ENCODE results near the gene PLXDC1. TPM values are rescaled to one million over a fixed set of nuclear protein-coding genes. Genes with fewer than 3 reads are reported as not detected.

PLXDC1 gene
- total and polyA plus RNA-seq, 2 of the 8 experiments (the other 6 are each of a cell fraction or from before 2014, with no cell fraction given): 4.1 to 14.6 TPM

DNA sequence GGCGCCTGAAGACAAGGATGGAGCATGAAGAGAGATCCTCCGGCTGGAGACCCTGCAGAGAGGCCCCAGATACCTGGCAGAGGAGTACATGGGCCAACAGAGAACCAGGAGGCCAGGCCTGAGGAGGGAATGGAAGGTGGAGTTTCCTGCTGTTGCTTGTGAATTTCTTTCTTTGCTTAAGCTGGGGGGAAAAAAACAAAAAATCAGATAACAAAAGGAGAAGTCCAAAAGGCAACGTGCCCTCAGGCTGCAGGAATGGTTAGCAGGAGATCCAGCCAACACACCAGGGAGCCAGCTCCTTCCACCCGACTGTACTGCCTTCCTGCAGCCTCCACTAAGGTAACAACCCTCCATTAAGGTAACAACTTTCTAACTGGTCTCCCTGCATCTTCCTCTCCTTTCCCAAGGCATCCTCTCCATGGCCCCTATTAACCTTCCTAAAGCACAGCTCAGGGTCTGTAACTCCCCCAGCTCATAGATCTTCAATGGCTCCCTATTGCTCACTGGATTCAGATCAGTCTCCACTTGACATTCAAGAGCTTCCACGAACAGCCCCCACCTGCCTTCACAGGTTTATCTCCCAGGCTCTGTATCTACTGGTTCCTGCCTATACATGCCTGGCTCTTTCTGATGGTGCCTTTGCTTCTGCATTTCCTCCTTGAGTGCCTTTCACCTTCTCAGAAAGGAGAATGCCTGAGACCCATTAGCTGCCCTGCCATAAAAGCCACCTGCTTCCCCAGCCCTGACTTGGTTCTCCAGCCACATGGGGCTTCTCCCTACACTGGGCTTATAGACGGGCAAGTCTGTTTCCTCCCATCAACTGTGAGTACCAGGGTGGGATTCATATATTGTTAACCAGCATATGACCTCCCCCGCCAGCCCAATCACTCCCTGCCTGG is 15.2 kb upstream of the PLXDC1 start (continued):
- TF ChIP-seq, protein P1, sequence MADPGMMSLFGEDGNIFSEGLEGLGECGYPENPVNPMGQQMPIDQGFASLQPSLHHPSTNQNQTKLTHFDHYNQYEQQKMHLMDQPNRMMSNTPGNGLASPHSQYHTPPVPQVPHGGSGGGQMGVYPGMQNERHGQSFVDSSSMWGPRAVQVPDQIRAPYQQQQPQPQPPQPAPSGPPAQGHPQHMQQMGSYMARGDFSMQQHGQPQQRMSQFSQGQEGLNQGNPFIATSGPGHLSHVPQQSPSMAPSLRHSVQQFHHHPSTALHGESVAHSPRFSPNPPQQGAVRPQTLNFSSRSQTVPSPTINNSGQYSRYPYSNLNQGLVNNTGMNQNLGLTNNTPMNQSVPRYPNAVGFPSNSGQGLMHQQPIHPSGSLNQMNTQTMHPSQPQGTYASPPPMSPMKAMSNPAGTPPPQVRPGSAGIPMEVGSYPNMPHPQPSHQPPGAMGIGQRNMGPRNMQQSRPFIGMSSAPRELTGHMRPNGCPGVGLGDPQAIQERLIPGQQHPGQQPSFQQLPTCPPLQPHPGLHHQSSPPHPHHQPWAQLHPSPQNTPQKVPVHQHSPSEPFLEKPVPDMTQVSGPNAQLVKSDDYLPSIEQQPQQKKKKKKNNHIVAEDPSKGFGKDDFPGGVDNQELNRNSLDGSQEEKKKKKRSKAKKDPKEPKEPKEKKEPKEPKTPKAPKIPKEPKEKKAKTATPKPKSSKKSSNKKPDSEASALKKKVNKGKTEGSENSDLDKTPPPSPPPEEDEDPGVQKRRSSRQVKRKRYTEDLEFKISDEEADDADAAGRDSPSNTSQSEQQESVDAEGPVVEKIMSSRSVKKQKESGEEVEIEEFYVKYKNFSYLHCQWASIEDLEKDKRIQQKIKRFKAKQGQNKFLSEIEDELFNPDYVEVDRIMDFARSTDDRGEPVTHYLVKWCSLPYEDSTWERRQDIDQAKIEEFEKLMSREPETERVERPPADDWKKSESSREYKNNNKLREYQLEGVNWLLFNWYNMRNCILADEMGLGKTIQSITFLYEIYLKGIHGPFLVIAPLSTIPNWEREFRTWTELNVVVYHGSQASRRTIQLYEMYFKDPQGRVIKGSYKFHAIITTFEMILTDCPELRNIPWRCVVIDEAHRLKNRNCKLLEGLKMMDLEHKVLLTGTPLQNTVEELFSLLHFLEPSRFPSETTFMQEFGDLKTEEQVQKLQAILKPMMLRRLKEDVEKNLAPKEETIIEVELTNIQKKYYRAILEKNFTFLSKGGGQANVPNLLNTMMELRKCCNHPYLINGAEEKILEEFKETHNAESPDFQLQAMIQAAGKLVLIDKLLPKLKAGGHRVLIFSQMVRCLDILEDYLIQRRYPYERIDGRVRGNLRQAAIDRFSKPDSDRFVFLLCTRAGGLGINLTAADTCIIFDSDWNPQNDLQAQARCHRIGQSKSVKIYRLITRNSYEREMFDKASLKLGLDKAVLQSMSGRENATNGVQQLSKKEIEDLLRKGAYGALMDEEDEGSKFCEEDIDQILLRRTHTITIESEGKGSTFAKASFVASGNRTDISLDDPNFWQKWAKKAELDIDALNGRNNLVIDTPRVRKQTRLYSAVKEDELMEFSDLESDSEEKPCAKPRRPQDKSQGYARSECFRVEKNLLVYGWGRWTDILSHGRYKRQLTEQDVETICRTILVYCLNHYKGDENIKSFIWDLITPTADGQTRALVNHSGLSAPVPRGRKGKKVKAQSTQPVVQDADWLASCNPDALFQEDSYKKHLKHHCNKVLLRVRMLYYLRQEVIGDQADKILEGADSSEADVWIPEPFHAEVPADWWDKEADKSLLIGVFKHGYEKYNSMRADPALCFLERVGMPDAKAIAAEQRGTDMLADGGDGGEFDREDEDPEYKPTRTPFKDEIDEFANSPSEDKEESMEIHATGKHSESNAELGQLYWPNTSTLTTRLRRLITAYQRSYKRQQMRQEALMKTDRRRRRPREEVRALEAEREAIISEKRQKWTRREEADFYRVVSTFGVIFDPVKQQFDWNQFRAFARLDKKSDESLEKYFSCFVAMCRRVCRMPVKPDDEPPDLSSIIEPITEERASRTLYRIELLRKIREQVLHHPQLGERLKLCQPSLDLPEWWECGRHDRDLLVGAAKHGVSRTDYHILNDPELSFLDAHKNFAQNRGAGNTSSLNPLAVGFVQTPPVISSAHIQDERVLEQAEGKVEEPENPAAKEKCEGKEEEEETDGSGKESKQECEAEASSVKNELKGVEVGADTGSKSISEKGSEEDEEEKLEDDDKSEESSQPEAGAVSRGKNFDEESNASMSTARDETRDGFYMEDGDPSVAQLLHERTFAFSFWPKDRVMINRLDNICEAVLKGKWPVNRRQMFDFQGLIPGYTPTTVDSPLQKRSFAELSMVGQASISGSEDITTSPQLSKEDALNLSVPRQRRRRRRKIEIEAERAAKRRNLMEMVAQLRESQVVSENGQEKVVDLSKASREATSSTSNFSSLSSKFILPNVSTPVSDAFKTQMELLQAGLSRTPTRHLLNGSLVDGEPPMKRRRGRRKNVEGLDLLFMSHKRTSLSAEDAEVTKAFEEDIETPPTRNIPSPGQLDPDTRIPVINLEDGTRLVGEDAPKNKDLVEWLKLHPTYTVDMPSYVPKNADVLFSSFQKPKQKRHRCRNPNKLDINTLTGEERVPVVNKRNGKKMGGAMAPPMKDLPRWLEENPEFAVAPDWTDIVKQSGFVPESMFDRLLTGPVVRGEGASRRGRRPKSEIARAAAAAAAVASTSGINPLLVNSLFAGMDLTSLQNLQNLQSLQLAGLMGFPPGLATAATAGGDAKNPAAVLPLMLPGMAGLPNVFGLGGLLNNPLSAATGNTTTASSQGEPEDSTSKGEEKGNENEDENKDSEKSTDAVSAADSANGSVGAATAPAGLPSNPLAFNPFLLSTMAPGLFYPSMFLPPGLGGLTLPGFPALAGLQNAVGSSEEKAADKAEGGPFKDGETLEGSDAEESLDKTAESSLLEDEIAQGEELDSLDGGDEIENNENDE (IDR thresholded peaks at IDR 0.05; ENCODE audit: insufficient replicate concordance, low read length): no peak
- TF ChIP-seq SIX5 (IDR thresholded peaks at IDR 0.05; ENCODE audit: low read depth, low read length) (no peak), RBBP5 (IDR thresholded peaks at IDR 0.05; ENCODE audit: borderline replicate concordance, low read depth, low read length) (no peak)
- TF ChIP-seq, protein P2, sequence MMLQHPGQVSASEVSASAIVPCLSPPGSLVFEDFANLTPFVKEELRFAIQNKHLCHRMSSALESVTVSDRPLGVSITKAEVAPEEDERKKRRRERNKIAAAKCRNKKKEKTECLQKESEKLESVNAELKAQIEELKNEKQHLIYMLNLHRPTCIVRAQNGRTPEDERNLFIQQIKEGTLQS (IDR thresholded peaks at IDR 0.05; ENCODE audit: insufficient read depth, low read depth, low read length): no peak
- TF ChIP-seq, protein P3, sequence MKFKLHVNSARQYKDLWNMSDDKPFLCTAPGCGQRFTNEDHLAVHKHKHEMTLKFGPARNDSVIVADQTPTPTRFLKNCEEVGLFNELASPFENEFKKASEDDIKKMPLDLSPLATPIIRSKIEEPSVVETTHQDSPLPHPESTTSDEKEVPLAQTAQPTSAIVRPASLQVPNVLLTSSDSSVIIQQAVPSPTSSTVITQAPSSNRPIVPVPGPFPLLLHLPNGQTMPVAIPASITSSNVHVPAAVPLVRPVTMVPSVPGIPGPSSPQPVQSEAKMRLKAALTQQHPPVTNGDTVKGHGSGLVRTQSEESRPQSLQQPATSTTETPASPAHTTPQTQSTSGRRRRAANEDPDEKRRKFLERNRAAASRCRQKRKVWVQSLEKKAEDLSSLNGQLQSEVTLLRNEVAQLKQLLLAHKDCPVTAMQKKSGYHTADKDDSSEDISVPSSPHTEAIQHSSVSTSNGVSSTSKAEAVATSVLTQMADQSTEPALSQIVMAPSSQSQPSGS (IDR thresholded peaks at IDR 0.05; ENCODE audit: low read length): no peak

Measured in H1 (cell line).